AG10803 (cell line): ENCODE results near the gene RNF175.

ENCODE experiments used
- DNase-seq: peaks from one replicate; pipeline ENCODE4 v3.0.0; 2010; ENCODE audit warnings: low read depth
- H3K4me3 ChIP-seq: 2 replicates; pipeline ENCODE4 v1.5.1; 2011; ENCODE audit warnings: mild to moderate bottlenecking, low read length, control low read depth
- CTCF ChIP-seq: conservative IDR thresholded peaks from 2 replicates; pipeline ENCODE4 v1.5.1; 2011; ENCODE audit warnings: mild to moderate bottlenecking, low read length, control low read depth, inconsistent platforms

The RNF175 gene

GRCh38 chr4:153765894-153766293, 6.1 kb upstream of the RNF175 start:
- no peak overlapping the region for H3K4me3 ChIP-seq
- TF ChIP-seq CTCF: no peak
- DNase-seq: no peak

- no peak overlapping the region for H3K4me3 ChIP-seq
- DNase-seq: no peak
- TF ChIP-seq CTCF: no peak
Observed at GRCh38 chr4:153764601-153765368, 5.0 kb upstream of the RNF175 start.

- DNase-seq: no peak
- H3K4me3 ChIP-seq: no peak overlapping the region
- 0 out of 2 replicates have a peak, but pooled peaks have one; percentile 14 for TF ChIP-seq CTCF
Observed at GRCh38 chr4:153763404-153763803, 3.6 kb upstream of the RNF175 start.

- peak overlapping the region; percentile 46 for H3K4me3 ChIP-seq
Observed at GRCh38 chr4:153758688-153759406, 977 bp downstream of the RNF175 start.

GRCh38 chr4:153758136-153758535, 1.7 kb downstream of the RNF175 start:
- no peak for TF ChIP-seq CTCF
- DNase-seq: no peak
- no peak overlapping the region for H3K4me3 ChIP-seq

More at GRCh38 chr4:153758688-153759406, 977 bp downstream of the RNF175 start:
- DNase-seq: no peak
- no peak for TF ChIP-seq CTCF

GRCh38 chr4:153757407-153757806, 2.4 kb downstream of the RNF175 start:
- TF ChIP-seq CTCF: no peak
- DNase-seq: no peak
- no peak overlapping the region for H3K4me3 ChIP-seq

- TF ChIP-seq CTCF: no peak
- H3K4me3 ChIP-seq: no peak overlapping the region
- no peak for DNase-seq
Observed at GRCh38 chr4:153755186-153755585, 4.6 kb downstream of the RNF175 start.
